GM23338 (cell line): ENCODE results near the gene FAM9C. TPM values are rescaled to one million over a fixed set of nuclear protein-coding genes. Genes with fewer than 3 reads are reported as not detected.

ENCODE experiments used
- ATAC-seq: fragments of 200-7000 bp; cut with Tn5 transposase; 3 replicates; pipeline ENCODE4 v1.9.1; 2020
- DNase-seq: peaks from one replicate; pipeline ENCODE4 v3.0.0-alpha.2; 2015; ENCODE audit warnings: low spot score
- H2AFZ ChIP-seq: fragments of 200-600 bp; sonication (generic); 2 replicates; pipeline ENCODE4 v1.8.0; 2016; ENCODE audit warnings: antibody characterized with exemption, mild to moderate bottlenecking, moderate library complexity
- H3F3A ChIP-seq: fragments of 200-600 bp; sonication (generic); replicated peaks from 2 replicates; pipeline ENCODE4 v1.8.0; 2017; ENCODE audit warnings: antibody characterized with exemption, mixed run types, low read depth
- H3K27ac ChIP-seq: fragments of 200-600 bp; sonication (generic); 2 replicates; pipeline ENCODE4 v1.6.1; 2016; ENCODE audit warnings: low read depth
- H3K27me3 ChIP-seq: fragments of 200-600 bp; sonication (generic); 2 replicates; pipeline ENCODE4 v1.8.0; 2016; ENCODE audit warnings: mild to moderate bottlenecking, mixed run types, moderate library complexity; ENCODE audit not compliant: insufficient read depth
- H3K36me3 ChIP-seq: fragments of 200-600 bp; sonication (generic); 2 replicates; pipeline ENCODE4 v1.8.0; 2016; ENCODE audit warnings: mild to moderate bottlenecking; ENCODE audit not compliant: insufficient read depth
- H3K4me1 ChIP-seq: fragments of 200-600 bp; sonication (generic); 2 replicates; pipeline ENCODE4 v1.8.0; 2016; ENCODE audit warnings: mild to moderate bottlenecking, moderate library complexity; ENCODE audit not compliant: insufficient read depth
- H3K4me2 ChIP-seq: fragments of 200-600 bp; sonication (generic); 2 replicates; pipeline ENCODE4 v1.7.1; 2017; ENCODE audit warnings: mixed run types
- H3K4me3 ChIP-seq: fragments of 200-600 bp; sonication (generic); 2 replicates; pipeline ENCODE4 v1.6.1; 2016; ENCODE audit warnings: mixed run types
- H3K79me2 ChIP-seq: fragments of 200-600 bp; sonication (generic); replicated peaks from 2 replicates; pipeline ENCODE4 v1.8.0; 2017; ENCODE audit warnings: mild to moderate bottlenecking; ENCODE audit not compliant: insufficient read depth
- H3K9me2 ChIP-seq: fragments of 200-600 bp; sonication (generic); 2 replicates; pipeline ENCODE4 v1.8.0; 2017; ENCODE audit not compliant: insufficient read depth
- H4K20me1 ChIP-seq: fragments of 200-600 bp; sonication (generic); replicated peaks from 2 replicates; pipeline ENCODE4 v1.8.0; 2017; ENCODE audit warnings: mild to moderate bottlenecking; ENCODE audit not compliant: insufficient read depth
- H3K27ac Mint-ChIP-seq: 2 replicates; pipeline ENCODE4 v1.8.0; 2020; ENCODE audit warnings: inconsistent platforms, mild to moderate bottlenecking, moderate library complexity, mixed read lengths
- H3K27me3 Mint-ChIP-seq: 3 replicates; pipeline ENCODE4 v1.8.0; 2022; ENCODE audit warnings: low read depth, mild to moderate bottlenecking, moderate library complexity, mixed read lengths, inconsistent platforms; ENCODE audit not compliant: insufficient read depth, poor library complexity
- H3K36me3 Mint-ChIP-seq: 3 replicates; pipeline ENCODE4 v1.8.0; 2021; ENCODE audit warnings: low read depth, mild to moderate bottlenecking, inconsistent platforms, moderate library complexity, mixed read lengths
- H3K4me1 Mint-ChIP-seq: 3 replicates; pipeline ENCODE4 v1.8.0; 2020; ENCODE audit warnings: mild to moderate bottlenecking, inconsistent platforms, mixed read lengths
- H3K4me3 Mint-ChIP-seq: 3 replicates; pipeline ENCODE4 v1.8.0; 2021; ENCODE audit warnings: moderate library complexity, mild to moderate bottlenecking, inconsistent platforms, mixed read lengths
- H3K9me3 Mint-ChIP-seq: 3 replicates; pipeline ENCODE4 v1.8.0; 2020; ENCODE audit warnings: moderate library complexity, mild to moderate bottlenecking, inconsistent platforms, mixed read lengths
- CREB1 ChIP-seq: fragments of 250-450 bp; sonication (Bioruptor Pico); IDR thresholded peaks from 2 replicates; pipeline ENCODE4 v1.5.0; 2020; ENCODE audit warnings: low read depth, mild to moderate bottlenecking, moderate library complexity
- CTCF ChIP-seq, 2 experiments: fragments of 200-600 bp in 1 of 2; sonication (generic) in 1 of 2; conservative IDR thresholded peaks; 2 replicates each; pipeline versions ENCODE4 v1.5.1 to v1.6.1; 2016 to 2017; ENCODE audit warnings: antibody characterized with exemption in 2 of 2, low read depth in 2 of 2, mild to moderate bottlenecking in 2 of 2, moderate library complexity in 1 of 2
- EZH2 ChIP-seq: fragments of 200-600 bp; sonication (generic); IDR thresholded peaks from one replicate; pipeline ENCODE4 v1.8.0; 2017; ENCODE audit warnings: antibody characterized with exemption, mild to moderate bottlenecking, low read depth; ENCODE audit not compliant: unreplicated experiment
- EZH2phosphoT487 ChIP-seq: fragments of 200-600 bp; sonication (generic); IDR thresholded peaks from one replicate; pipeline ENCODE4 v1.8.1; 2018; ENCODE audit warnings: antibody characterized with exemption; ENCODE audit not compliant: unreplicated experiment
- NANOG ChIP-seq: IDR thresholded peaks from 2 replicates; pipeline ENCODE4 v1.6.1; 2016; ENCODE audit warnings: antibody characterized with exemption, borderline replicate concordance
- ZNF114 ChIP-seq: fragments of 250-450 bp; sonication (Bioruptor Pico); IDR thresholded peaks from 2 replicates; pipeline ENCODE4 v1.5.0; 2020; ENCODE audit warnings: mild to moderate bottlenecking, moderate library complexity
- ZNF462 ChIP-seq: fragments of 250-450 bp; sonication (Bioruptor Pico); IDR thresholded peaks from 2 replicates; pipeline ENCODE4 v1.5.0; 2020; ENCODE audit warnings: mild to moderate bottlenecking, moderate library complexity
- polyA plus RNA-seq: library from polyadenylated mRNA; unstranded; fragments of >200 nt; fragmentation: Nextera tagmentation; extraction: Ambion mirVana; gene quantifications from 2 replicates; pipeline ENCODE4 v1.2.1, GENCODE V29; 2016
- total RNA-seq: library from RNA; depleted of rRNA; stranded (reverse); fragments of >200 nt; shearing (Covaris generic); gene quantifications from 2 replicates; pipeline ENCODE4 v1.2.3, GENCODE V29; 2014

The FAM9C gene
- total and polyA plus RNA-seq, 2 experiments from 2014 or later = 0.08 TPM; not detected in 1

GRCh38 chrX:13010546-13010945 is 33.9 kb downstream of the FAM9C start:
- Histone ChIP-seq H3K4me2 (no peak overlapping the region), H4K20me1 (no peaks in the 10 kb centered on the region), H3K27ac (no peak overlapping the region), H3K79me2 (no peaks in the 10 kb centered on the region), H3K36me3 (no peaks in the 10 kb centered on the region), H3F3A (no peaks in the 10 kb centered on the region), H3K27me3 (no peaks in the 10 kb centered on the region), H2AFZ (no peak overlapping the region), H3K4me3 (no peak overlapping the region), H3K9me2 (no peaks in the 10 kb centered on the region), H3K4me1 (peaks cover 15% of the 10 kb centered on the region)
- no peak overlapping the region for H3K4me3 Mint-ChIP-seq
- H3K9me3 Mint-ChIP-seq = no peaks in the 10 kb centered on the region
- H3K4me1 Mint-ChIP-seq = peaks cover 26% of the 10 kb centered on the region
- H3K27me3 Mint-ChIP-seq = no peaks in the 10 kb centered on the region
- TF ChIP-seq ZNF462 (no peak), EZH2 (no peak), EZH2phosphoT487 (no peak), ZNF114 (CRISPR knock-in tag) (no peak), CTCF (conservative IDR thresholded peaks at IDR 0.05; ENCODE audit: low read depth in 2 of 2) (no peak), NANOG (no peak), CREB1 (CRISPR knock-in tag) (no peak)
- DNase-seq (no peak), ATAC-seq (no peak)
- H3K36me3 Mint-ChIP-seq = no peaks in the 10 kb centered on the region
- no peak overlapping the region for H3K27ac Mint-ChIP-seq
